Measurements from ENCODE around the gene PNISR.
"Not testable (repeated sequence)": the region's sequence is repeated elsewhere in the genome, so short reads cannot be mapped to it uniquely, and the experiment has no call there.

PNISR gene

GRCh38 chr6:99424761-99425646, at the start of gene PNISR:
PNISR (minus strand) TSS chr6:99425308; CDS start chr6:99414659, 10,649 bp downstream.
- DNase-seq: peak; percentile 98
- in situ Hi-C loops (cut with HindIII; ENCODE audit: low pct_ligation_motif_present, low pct_unique_long_range_greater_than_20kb, low sequenced_read_pairs): no loop called here

GRCh38 chr6:99473730-99474129, 48.6 kb upstream of the PNISR start:
- no peak for DNase-seq
- in situ Hi-C loops (cut with HindIII; ENCODE audit: low pct_ligation_motif_present, low pct_unique_long_range_greater_than_20kb, low sequenced_read_pairs): no loop called here

GRCh38 chr6:99471638-99472037, 46.5 kb upstream of the PNISR start:
- in situ Hi-C loops (cut with HindIII; ENCODE audit: low pct_ligation_motif_present, low pct_unique_long_range_greater_than_20kb, low sequenced_read_pairs): no loop called here

GRCh38 chr6:99467509-99468106, 42.5 kb upstream of the PNISR start:
- in situ Hi-C loops (cut with HindIII; ENCODE audit: low pct_ligation_motif_present, low pct_unique_long_range_greater_than_20kb, low sequenced_read_pairs): no loop called here
- peak; percentile 33 for DNase-seq

More at GRCh38 chr6:99471638-99472037, 46.5 kb upstream of the PNISR start:
- no peak for DNase-seq

- in situ Hi-C loops (cut with HindIII; ENCODE audit: low pct_ligation_motif_present, low pct_unique_long_range_greater_than_20kb, low sequenced_read_pairs); DNase-seq: not testable (repeated sequence)
These were observed 34.0 kb upstream of the PNISR start for GRCh38 chr6:99459133-99459532.

- in situ Hi-C loops (cut with HindIII; ENCODE audit: low pct_ligation_motif_present, low pct_unique_long_range_greater_than_20kb, low sequenced_read_pairs): no loop called here
- peak; percentile 48 for DNase-seq
These were observed 33.2 kb upstream of the PNISR start for GRCh38 chr6:99458319-99458718.

GRCh38 chr6:99446076-99446475, 21.0 kb upstream of the PNISR start:
- DNase-seq: no peak
- in situ Hi-C loops (cut with HindIII; ENCODE audit: low pct_ligation_motif_present, low pct_unique_long_range_greater_than_20kb, low sequenced_read_pairs): no loop called here

GRCh38 chr6:99434702-99435530, 9.8 kb upstream of the PNISR start:
- peak; percentile 31 for DNase-seq
- in situ Hi-C loops (cut with HindIII; ENCODE audit: low pct_ligation_motif_present, low pct_unique_long_range_greater_than_20kb, low sequenced_read_pairs): no loop called here

GRCh38 chr6:99432877-99433276, 7.8 kb upstream of the PNISR start:
- DNase-seq: peak; percentile 70
- in situ Hi-C loops (cut with HindIII; ENCODE audit: low pct_ligation_motif_present, low pct_unique_long_range_greater_than_20kb, low sequenced_read_pairs): no loop called here

- in situ Hi-C loops (cut with HindIII; ENCODE audit: low pct_ligation_motif_present, low pct_unique_long_range_greater_than_20kb, low sequenced_read_pairs): no loop called here
- no peak for DNase-seq
These were observed 6.8 kb upstream of the PNISR start for GRCh38 chr6:99431901-99432300.

GRCh38 chr6:99427988-99428387, 2.9 kb upstream of the PNISR start:
- DNase-seq: no peak
- in situ Hi-C loops (cut with HindIII; ENCODE audit: low pct_ligation_motif_present, low pct_unique_long_range_greater_than_20kb, low sequenced_read_pairs): no loop called here

GRCh38 chr6:99426451-99426757, 1.3 kb upstream of the PNISR start:
- DNase-seq: no peak
- in situ Hi-C loops (cut with HindIII; ENCODE audit: low pct_ligation_motif_present, low pct_unique_long_range_greater_than_20kb, low sequenced_read_pairs): no loop called here

- peak; percentile 90 for DNase-seq
- in situ Hi-C loops (cut with HindIII; ENCODE audit: low pct_ligation_motif_present, low pct_unique_long_range_greater_than_20kb, low sequenced_read_pairs): no loop called here
These were observed 741 bp upstream of the PNISR start for GRCh38 chr6:99425647-99426450.

- DNase-seq: no peak
- in situ Hi-C loops (cut with HindIII; ENCODE audit: low pct_ligation_motif_present, low pct_unique_long_range_greater_than_20kb, low sequenced_read_pairs): no loop called here
These were observed 1.1 kb downstream of the PNISR start for GRCh38 chr6:99424022-99424421.

GRCh38 chr6:99422912-99423311, 2.2 kb downstream of the PNISR start:
- DNase-seq: no peak
- in situ Hi-C loops (cut with HindIII; ENCODE audit: low pct_ligation_motif_present, low pct_unique_long_range_greater_than_20kb, low sequenced_read_pairs): no loop called here

- DNase-seq: no peak
- in situ Hi-C loops (cut with HindIII; ENCODE audit: low pct_ligation_motif_present, low pct_unique_long_range_greater_than_20kb, low sequenced_read_pairs): no loop called here
These were observed 8.0 kb downstream of the PNISR start for GRCh38 chr6:99416892-99417767.

GRCh38 chr6:99416226-99416625, 8.9 kb downstream of the PNISR start:
- DNase-seq: no peak
- in situ Hi-C loops (cut with HindIII; ENCODE audit: low pct_ligation_motif_present, low pct_unique_long_range_greater_than_20kb, low sequenced_read_pairs): no loop called here

GRCh38 chr6:99415446-99415845, 9.7 kb downstream of the PNISR start:
- in situ Hi-C loops (cut with HindIII; ENCODE audit: low pct_ligation_motif_present, low pct_unique_long_range_greater_than_20kb, low sequenced_read_pairs): no loop called here
- DNase-seq: no peak

Data from ACHN (cell line).